HG03521 (cell line): ENCODE measurements around the gene SYCP3.

Experiments used
- ATAC-seq: cut with Tn5 transposase; IDR thresholded peaks from one replicate; pipeline ENCODE4 v1.9.1; 2021; ENCODE audit warnings: mild to moderate bottlenecking, moderate library complexity; ENCODE audit not compliant: unreplicated experiment

The SYCP3 gene

GRCh38 chr12:101714877-101715444 is 24.3 kb downstream of the SYCP3 start:
- no peak for ATAC-seq

GRCh38 chr12:101713930-101714329 is 25.3 kb downstream of the SYCP3 start:
- ATAC-seq, result no peak

GRCh38 chr12:101713059-101713682 is 26.1 kb downstream of the SYCP3 start:
- no peak for ATAC-seq

- no peak for ATAC-seq
Measured at GRCh38 chr12:101710288-101710687, 29.0 kb downstream of the SYCP3 start.

- ATAC-seq, result no peak
Measured at GRCh38 chr12:101707131-101707782, 32.0 kb downstream of the SYCP3 start.

GRCh38 chr12:101706403-101706802 is 32.9 kb downstream of the SYCP3 start:
- ATAC-seq, result no peak

GRCh38 chr12:101703487-101703886 is 35.8 kb downstream of the SYCP3 start:
- ATAC-seq, result no peak

GRCh38 chr12:101700299-101700820 is 38.9 kb downstream of the SYCP3 start:
- no peak for ATAC-seq

GRCh38 chr12:101698800-101699347 is 40.4 kb downstream of the SYCP3 start:
- ATAC-seq, result no peak

- ATAC-seq, result peak; percentile 19
Measured at GRCh38 chr12:101697930-101698799, 41.1 kb downstream of the SYCP3 start.

GRCh38 chr12:101697197-101697929 is 41.9 kb downstream of the SYCP3 start, which contains the start of gene CHPT1:
TSS of gene CHPT1 (plus strand) at chr12:101697640. CDS start at chr12:101697862, 222 bp downstream.
- peak; percentile 59 for ATAC-seq

GRCh38 chr12:101696251-101697196 is 42.7 kb downstream of the SYCP3 start:
- ATAC-seq, result peak; percentile 6

GRCh38 chr12:101695706-101696105 is 43.6 kb downstream of the SYCP3 start:
- ATAC-seq, result no peak

- no peak for ATAC-seq
Measured at GRCh38 chr12:101694986-101695385, 44.3 kb downstream of the SYCP3 start.

- no peak for ATAC-seq
Measured at GRCh38 chr12:101694297-101694848, 44.9 kb downstream of the SYCP3 start.

GRCh38 chr12:101691503-101692096 is 47.7 kb downstream of the SYCP3 start:
- ATAC-seq, result no peak

GRCh38 chr12:101690544-101691098 is 48.6 kb downstream of the SYCP3 start:
- no peak for ATAC-seq

GRCh38 chr12:101686176-101686575 is 53.1 kb downstream of the SYCP3 start:
- ATAC-seq, result no peak
